MM.1S (cell line): Measurements from ENCODE around the gene LRCH1.

Experiments
- DNase-seq: peaks from one replicate; pipeline ENCODE4 v3.0.0-alpha.2; 2015
- H2AFZ ChIP-seq: fragments of 300-600 bp; sonication (generic); 2 replicates; pipeline ENCODE4 v1.6.0; 2016; ENCODE audit warnings: antibody characterized with exemption, low read length
- H3F3A ChIP-seq: fragments of 300-600 bp; sonication (generic); 2 replicates; pipeline ENCODE4 v1.6.1; 2016; ENCODE audit warnings: mild to moderate bottlenecking, antibody characterized with exemption, low read length, moderate library complexity, mixed read lengths; ENCODE audit not compliant: insufficient read depth
- H3K27ac ChIP-seq: fragments of 300-600 bp; sonication (generic); 2 replicates; pipeline ENCODE4 v1.5.1; 2016; ENCODE audit warnings: mild to moderate bottlenecking, low read length
- H3K27me3 ChIP-seq: fragments of 300-600 bp; sonication (generic); replicated peaks from 2 replicates; pipeline ENCODE4 v1.6.0; 2016; ENCODE audit warnings: low read length; ENCODE audit not compliant: insufficient read depth
- H3K36me3 ChIP-seq: fragments of 300-600 bp; sonication (generic); replicated peaks from 2 replicates; pipeline ENCODE4 v1.6.1; 2016; ENCODE audit warnings: mild to moderate bottlenecking, low read length, mixed read lengths; ENCODE audit not compliant: insufficient read depth
- H3K4me1 ChIP-seq: fragments of 300-600 bp; sonication (generic); 2 replicates; pipeline ENCODE4 v1.6.1; 2016; ENCODE audit warnings: low read length, mixed read lengths
- H3K4me2 ChIP-seq: fragments of 300-600 bp; sonication (generic); 2 replicates; pipeline ENCODE4 v1.6.0; 2016; ENCODE audit warnings: low read depth, low read length
- H3K4me3 ChIP-seq: fragments of 300-600 bp; sonication (generic); 2 replicates; pipeline ENCODE4 v1.5.1; 2016; ENCODE audit warnings: low read length, mixed read lengths
- H3K79me2 ChIP-seq: fragments of 300-600 bp; sonication (generic); 2 replicates; pipeline ENCODE4 v1.6.1; 2016; ENCODE audit warnings: mixed run types, low read length, mixed read lengths
- H3K9ac ChIP-seq: fragments of 300-600 bp; sonication (generic); 2 replicates; pipeline ENCODE4 v1.6.1; 2016; ENCODE audit warnings: low read length, mixed read lengths
- H3K9me2 ChIP-seq: fragments of 300-600 bp; sonication (generic); replicated peaks from 2 replicates; pipeline ENCODE4 v1.6.1; 2016; ENCODE audit warnings: mild to moderate bottlenecking, low read length, mixed read lengths; ENCODE audit not compliant: insufficient read depth
- H3K9me3 ChIP-seq: fragments of 300-600 bp; sonication (generic); replicated peaks from 2 replicates; pipeline ENCODE4 v1.6.1; 2016; ENCODE audit warnings: mild to moderate bottlenecking, low read length, mixed read lengths; ENCODE audit not compliant: insufficient read depth
- H4K20me1 ChIP-seq: fragments of 300-600 bp; sonication (generic); 2 replicates; pipeline ENCODE4 v1.6.1; 2016; ENCODE audit warnings: mild to moderate bottlenecking, low read length, moderate library complexity, mixed read lengths; ENCODE audit not compliant: insufficient read depth
- EZH2 ChIP-seq: fragments of 300-600 bp; sonication (generic); optimal IDR thresholded peaks from 2 replicates; pipeline ENCODE3; 2017; ENCODE audit warnings: low read depth, mild to moderate bottlenecking, antibody characterized with exemption, low read length, mixed read lengths
- EZH2phosphoT487 ChIP-seq: fragments of 300-600 bp; sonication (generic); IDR thresholded peaks from 2 replicates; pipeline ENCODE4 v1.6.1; 2018; ENCODE audit warnings: antibody characterized with exemption, low read length
- TF ChIP-seq, protein P1 (sequence below): fragments of 300-600 bp; sonication (generic); IDR thresholded peaks from 2 replicates; pipeline ENCODE4 v1.5.1; 2016; ENCODE audit warnings: antibody characterized with exemption, low read length, mixed read lengths

Gene LRCH1

GRCh38 chr13:46519182-46519581 lies 33.8 kb upstream of the LRCH1 start:
- Histone ChIP-seq H3F3A (no peaks in the 10 kb centered on the region), H3K4me2 (no peak overlapping the region), H3K9me2 (no peaks in the 10 kb centered on the region), H3K27me3 (no peaks in the 10 kb centered on the region), H3K9me3 (no peaks in the 10 kb centered on the region), H3K4me3 (no peak overlapping the region), H3K9ac (no peak overlapping the region), H3K36me3 (no peaks in the 10 kb centered on the region), H3K79me2 (no peaks in the 10 kb centered on the region), H3K27ac (no peak overlapping the region), H3K4me1 (no peaks in the 10 kb centered on the region), H2AFZ (no peak overlapping the region), H4K20me1 (no peaks in the 10 kb centered on the region)
- DNase-seq, result no peak
- TF ChIP-seq EZH2, result no peak
- TF ChIP-seq, protein P1, sequence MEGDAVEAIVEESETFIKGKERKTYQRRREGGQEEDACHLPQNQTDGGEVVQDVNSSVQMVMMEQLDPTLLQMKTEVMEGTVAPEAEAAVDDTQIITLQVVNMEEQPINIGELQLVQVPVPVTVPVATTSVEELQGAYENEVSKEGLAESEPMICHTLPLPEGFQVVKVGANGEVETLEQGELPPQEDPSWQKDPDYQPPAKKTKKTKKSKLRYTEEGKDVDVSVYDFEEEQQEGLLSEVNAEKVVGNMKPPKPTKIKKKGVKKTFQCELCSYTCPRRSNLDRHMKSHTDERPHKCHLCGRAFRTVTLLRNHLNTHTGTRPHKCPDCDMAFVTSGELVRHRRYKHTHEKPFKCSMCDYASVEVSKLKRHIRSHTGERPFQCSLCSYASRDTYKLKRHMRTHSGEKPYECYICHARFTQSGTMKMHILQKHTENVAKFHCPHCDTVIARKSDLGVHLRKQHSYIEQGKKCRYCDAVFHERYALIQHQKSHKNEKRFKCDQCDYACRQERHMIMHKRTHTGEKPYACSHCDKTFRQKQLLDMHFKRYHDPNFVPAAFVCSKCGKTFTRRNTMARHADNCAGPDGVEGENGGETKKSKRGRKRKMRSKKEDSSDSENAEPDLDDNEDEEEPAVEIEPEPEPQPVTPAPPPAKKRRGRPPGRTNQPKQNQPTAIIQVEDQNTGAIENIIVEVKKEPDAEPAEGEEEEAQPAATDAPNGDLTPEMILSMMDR, result no peak
- no peak for TF ChIP-seq EZH2phosphoT487

GRCh38 chr13:46520166-46520565 lies 32.8 kb upstream of the LRCH1 start:
- Histone ChIP-seq H3K4me1 (no peaks in the 10 kb centered on the region), H3K27ac (no peak overlapping the region), H2AFZ (no peak overlapping the region), H3K9ac (no peak overlapping the region), H3K4me2 (no peak overlapping the region), H3K36me3 (no peaks in the 10 kb centered on the region), H3K9me2 (no peaks in the 10 kb centered on the region), H3K4me3 (no peak overlapping the region), H4K20me1 (no peaks in the 10 kb centered on the region), H3K9me3 (no peaks in the 10 kb centered on the region), H3K79me2 (no peaks in the 10 kb centered on the region), H3K27me3 (no peaks in the 10 kb centered on the region), H3F3A (no peaks in the 10 kb centered on the region)
- DNase-seq, result no peak
- TF ChIP-seq, protein P1, result no peak
- TF ChIP-seq EZH2phosphoT487, result no peak
- no peak for TF ChIP-seq EZH2

DNA sequence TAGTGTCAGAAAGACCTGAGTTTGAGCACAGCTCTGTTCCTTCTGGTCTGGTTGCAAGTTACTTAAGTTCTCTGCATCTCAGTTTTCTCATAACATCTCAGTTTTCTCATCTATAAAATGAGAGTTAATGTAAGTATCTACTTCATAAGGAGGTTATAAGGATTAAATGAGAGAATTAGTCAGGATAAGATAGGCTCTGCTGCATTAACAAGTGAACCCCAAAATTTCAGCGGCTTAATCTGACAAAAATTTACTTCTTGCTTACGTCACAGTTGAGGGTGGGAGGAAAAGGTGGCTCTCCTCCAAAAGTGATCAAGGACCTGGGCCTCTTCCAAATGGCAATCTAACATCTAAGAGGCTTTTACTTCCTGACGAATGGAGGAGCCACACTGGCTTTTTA lies 31.5 kb upstream of the LRCH1 start:
- Histone ChIP-seq H3K36me3 (no peaks in the 10 kb centered on the region), H3K4me1 (no peaks in the 10 kb centered on the region), H2AFZ (no peak overlapping the region), H3K4me2 (no peak overlapping the region), H3K4me3 (no peak overlapping the region), H4K20me1 (no peaks in the 10 kb centered on the region), H3K9ac (no peak overlapping the region), H3K9me3 (no peaks in the 10 kb centered on the region), H3K79me2 (no peaks in the 10 kb centered on the region), H3K27ac (no peak overlapping the region), H3K27me3 (no peaks in the 10 kb centered on the region), H3K9me2 (no peaks in the 10 kb centered on the region), H3F3A (no peaks in the 10 kb centered on the region)
- TF ChIP-seq EZH2phosphoT487, result no peak
- TF ChIP-seq, protein P1, result no peak
- no peak for TF ChIP-seq EZH2
- DNase-seq, result no peak
